Stimulated activated CD4-positive, alpha-beta T cell treated with anti-CD3 and anti-CD28 coated beads, Interleukin-1b, Interleukin-23, amount 100 ng/mL, for 48 hours (primary cell): ENCODE data around the gene ZNF215.
"Not testable (repeated sequence)": the region's sequence is repeated elsewhere in the genome, so short reads cannot be mapped to it uniquely, and the experiment has no call there.

ENCODE experiments used
- DNase-seq: peaks from one replicate; pipeline ENCODE4 v3.0.0-alpha.2; 2020

ZNF215 gene

GRCh38 chr11:6943131-6943530, 16.9 kb downstream of the ZNF215 start:
- DNase-seq = no peak

- DNase-seq = not testable (repeated sequence)
Observed at GRCh38 chr11:6954248-6954647, 28.0 kb downstream of the ZNF215 start.

- no peak for DNase-seq
Observed at GRCh38 chr11:6962141-6962540, 35.9 kb downstream of the ZNF215 start.

GRCh38 chr11:6962673-6963072, 36.4 kb downstream of the ZNF215 start:
- no peak for DNase-seq

- DNase-seq = no peak
Observed at GRCh38 chr11:6968816-6969215, 42.6 kb downstream of the ZNF215 start.

- not testable (repeated sequence) for DNase-seq
Observed at GRCh38 chr11:6969854-6970253, 43.6 kb downstream of the ZNF215 start.

- no peak for DNase-seq
Observed at GRCh38 chr11:6979365-6979764, 53.1 kb downstream of the ZNF215 start.

GRCh38 chr11:6986487-6986886, 60.3 kb downstream of the ZNF215 start:
- DNase-seq = no peak

GRCh38 chr11:6988506-6988905, 62.3 kb downstream of the ZNF215 start:
- DNase-seq = no peak

- no peak for DNase-seq
Observed at GRCh38 chr11:6991227-6991626, 65.0 kb downstream of the ZNF215 start.

GRCh38 chr11:6992026-6992425, 65.8 kb downstream of the ZNF215 start:
- no peak for DNase-seq

GRCh38 chr11:6992457-6993417, 66.5 kb downstream of the ZNF215 start:
- no peak for DNase-seq

GRCh38 chr11:6995703-6996102, 69.5 kb downstream of the ZNF215 start:
- no peak for DNase-seq

GRCh38 chr11:7004482-7004881, 78.3 kb downstream of the ZNF215 start:
- no peak for DNase-seq
